ENCODE results near the gene EIF4A3.
A peak's percentile ranks its signal among the peaks of the same experiment; 100 is the strongest.
"Not testable (repeated sequence)": the region's sequence is repeated elsewhere in the genome, so short reads cannot be mapped to it uniquely, and the experiment has no call there.

The EIF4A3 gene

GRCh38 chr17:80099291-80100034 is 47.5 kb downstream of the EIF4A3 start:
- no peak for DNase-seq

- no peak for DNase-seq
Observed at GRCh38 chr17:80097844-80098691, 48.9 kb downstream of the EIF4A3 start.

- no peak for DNase-seq
Observed at GRCh38 chr17:80097127-80097621, 49.8 kb downstream of the EIF4A3 start.

- peak; percentile 25 for DNase-seq
Observed at GRCh38 chr17:80096561-80097021, 50.3 kb downstream of the EIF4A3 start.

DNA sequence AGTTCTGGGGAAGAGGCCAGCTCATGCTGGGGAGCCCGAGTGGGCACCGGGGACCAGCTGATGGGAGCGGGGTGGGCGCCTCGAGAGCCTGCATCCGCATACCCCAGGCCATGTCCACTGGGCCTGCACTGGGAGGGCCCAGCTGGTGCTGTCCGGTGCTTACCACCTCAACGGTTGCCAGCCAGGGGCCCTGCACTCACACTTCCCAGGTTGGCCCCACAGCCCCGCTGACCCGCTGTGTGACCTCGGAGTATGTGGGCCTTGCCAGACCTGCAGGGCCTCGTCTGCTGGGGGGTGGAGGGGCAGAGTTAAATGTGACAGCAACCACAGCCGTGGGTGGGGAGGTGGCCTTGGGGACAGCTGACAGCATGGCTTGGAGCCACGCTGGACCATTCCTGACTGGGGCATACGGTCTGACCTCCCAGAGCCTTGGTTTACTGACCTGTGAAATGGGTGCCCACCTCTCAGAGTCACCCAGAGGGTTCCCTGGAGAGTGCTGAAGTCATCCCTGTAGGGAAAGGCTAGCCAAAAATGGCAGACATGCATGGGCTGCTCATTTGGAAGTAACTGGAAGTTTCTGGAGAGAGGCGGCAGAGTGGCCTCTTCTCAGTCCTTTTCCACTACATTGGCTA is 51.0 kb downstream of the EIF4A3 start:
- no peak for DNase-seq

DNA sequence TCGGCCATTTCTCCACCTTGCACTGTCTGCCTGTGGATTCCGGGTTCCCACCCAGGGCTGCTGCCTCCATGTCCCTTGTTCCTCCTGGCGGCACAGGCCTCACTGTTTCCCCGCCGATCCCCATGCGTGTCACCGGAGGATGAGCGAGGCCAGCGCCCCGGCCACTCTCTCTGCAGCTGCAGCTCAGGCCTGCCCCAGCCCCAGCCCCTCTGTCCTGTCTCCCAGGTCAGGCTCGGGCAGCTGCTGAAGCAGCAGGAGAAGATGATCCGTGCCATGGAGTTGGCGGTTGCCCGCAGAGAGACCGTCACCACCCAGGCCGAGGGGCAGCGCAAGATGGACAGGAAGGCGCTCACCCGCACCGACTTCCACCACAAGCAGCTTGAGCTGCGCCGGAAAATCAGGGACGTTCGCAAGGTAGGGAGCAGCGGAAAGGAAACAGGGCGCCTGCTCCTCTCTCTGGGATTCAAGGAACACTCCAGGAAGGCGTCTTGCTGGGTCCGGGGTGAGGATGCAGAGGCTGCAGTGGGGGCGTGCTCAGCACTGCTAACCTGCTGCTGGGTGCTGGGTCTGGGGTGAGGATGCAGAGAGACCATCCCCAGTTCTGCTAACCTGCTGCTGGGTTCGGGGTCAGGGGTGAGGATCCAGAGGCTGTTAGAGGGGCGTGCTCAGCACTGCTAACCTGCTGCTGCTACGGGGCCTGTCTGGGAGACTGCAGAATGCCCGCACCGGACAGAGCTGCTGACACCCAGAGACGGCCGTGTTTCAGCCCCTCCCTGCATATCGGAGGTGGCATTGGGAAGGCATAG is 51.7 kb downstream of the EIF4A3 start:
- no peak for DNase-seq

DNA sequence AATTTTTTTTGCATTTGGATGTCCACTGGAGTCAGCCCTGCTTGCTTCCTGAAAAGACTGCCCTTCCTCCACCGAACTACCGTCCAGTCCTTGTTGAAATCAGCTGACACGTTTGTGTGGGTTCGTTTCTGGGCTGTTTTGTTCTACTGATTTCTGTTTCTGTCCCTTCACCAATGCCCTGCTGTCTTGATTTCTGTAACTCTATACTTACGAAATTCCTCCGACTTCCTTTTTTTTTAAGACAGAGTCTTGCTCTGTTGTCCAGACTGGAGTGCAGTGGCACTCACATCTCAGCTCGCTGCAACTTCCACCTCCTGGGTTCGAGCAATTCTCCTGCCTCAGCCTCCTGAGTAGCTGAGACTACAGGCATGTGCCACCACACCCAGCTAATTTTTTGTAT is 54.0 kb downstream of the EIF4A3 start:
- DNase-seq: no peak

DNA sequence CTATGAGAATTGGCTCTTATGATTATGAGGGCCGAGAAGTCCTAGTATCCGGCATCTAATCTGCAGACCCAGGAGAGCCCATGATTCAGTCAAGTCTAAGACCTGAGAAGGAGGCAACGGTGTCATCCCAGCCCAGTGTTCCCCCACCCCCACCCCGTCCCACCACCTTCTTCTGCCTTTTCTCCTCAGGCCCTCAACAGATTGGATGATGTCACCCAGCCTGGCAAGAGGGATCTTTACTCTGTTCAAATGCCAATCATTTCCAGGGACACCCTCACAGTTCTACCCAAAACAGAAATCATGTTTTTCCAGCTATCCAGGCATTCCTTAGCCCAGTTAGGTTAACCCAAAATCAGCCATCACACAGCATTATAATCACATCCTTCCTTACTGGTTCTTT is 55.6 kb downstream of the EIF4A3 start:
- DNase-seq: no peak

DNA sequence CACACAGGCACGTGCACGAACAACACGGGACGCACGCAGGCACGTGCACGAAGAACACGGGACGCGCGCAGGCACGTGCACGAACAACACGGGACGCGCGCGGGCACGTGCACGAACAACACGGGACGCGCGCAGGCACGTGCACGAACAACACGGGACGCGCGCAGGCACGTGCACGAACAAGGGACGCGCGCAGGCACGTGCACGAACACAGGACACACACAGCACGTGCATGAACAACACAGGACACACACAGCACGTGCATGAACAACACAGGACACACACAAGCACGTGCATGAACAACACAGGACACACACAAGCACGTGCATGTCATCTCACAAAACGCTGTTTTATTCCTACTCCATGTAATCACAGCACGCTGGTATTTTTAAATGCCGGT is 56.8 kb downstream of the EIF4A3 start:
- not testable (repeated sequence) for DNase-seq

DNA sequence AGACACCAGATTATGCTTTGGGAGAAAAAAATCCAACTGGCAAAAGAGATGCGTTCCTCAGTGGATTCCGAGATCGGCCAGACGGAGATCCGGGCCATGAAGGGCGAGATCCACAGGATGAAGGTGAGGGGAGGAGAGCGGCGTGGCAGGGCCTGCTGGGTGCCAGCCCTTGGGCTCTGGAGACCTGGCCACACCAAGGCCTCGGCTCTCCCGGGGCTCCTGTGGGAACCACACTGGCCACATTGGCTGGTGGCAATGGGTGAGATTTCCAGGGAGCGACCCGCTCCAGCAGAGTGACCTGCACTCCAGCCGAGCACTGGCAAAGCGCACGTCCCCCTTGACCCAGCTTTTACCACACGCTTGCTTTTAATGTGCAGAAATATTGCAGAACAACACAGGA is 57.2 kb downstream of the EIF4A3 start:
- DNase-seq: no peak

- no peak for DNase-seq
Observed at GRCh38 chr17:80087346-80088265, 59.3 kb downstream of the EIF4A3 start.

GRCh38 chr17:80086616-80087015 is 60.3 kb downstream of the EIF4A3 start:
- DNase-seq: no peak

DNA sequence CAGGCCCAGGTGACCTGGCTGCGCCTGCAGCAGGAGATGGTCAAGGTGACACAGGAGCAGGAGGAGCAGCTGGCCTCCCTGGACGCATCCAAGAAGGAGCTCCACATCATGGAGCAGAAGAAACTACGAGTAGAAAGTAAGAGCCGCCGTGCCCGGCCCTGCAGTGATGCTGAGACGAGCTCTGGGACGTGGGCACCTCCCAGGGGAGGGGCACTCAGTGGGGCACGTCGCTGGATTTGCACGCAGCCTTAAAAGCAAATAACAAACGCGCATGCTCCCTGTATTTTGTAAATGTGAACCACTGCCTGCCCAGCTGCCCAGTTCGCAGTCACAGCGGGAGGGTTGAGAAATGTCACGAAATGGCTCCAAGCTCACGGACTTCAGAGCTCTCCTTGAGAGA is 60.8 kb downstream of the EIF4A3 start:
- DNase-seq: no peak

- DNase-seq: no peak
Observed at GRCh38 chr17:80084773-80085172, 62.2 kb downstream of the EIF4A3 start.
